Mesothelial cell of epicardium (in vitro differentiated cells): ENCODE measurements around the gene METAP1D. TPM values are rescaled to one million over a fixed set of nuclear protein-coding genes. Genes with fewer than 3 reads are reported as not detected.

Source experiments
- DNase-seq, 2 experiments: peaks; one replicate each; pipeline ENCODE4 v3.0.0; 2021; ENCODE audit warnings: low spot score in 2 of 2; ENCODE audit not compliant: unreplicated experiment in 2 of 2
- H3K27ac Mint-ChIP-seq: 2 replicates; pipeline ENCODE4 v1.8.0; 2021; ENCODE audit warnings: mixed read lengths
- H3K27me3 Mint-ChIP-seq: 2 replicates; pipeline ENCODE4 v1.8.0; 2021; ENCODE audit warnings: low read depth, mixed read lengths
- H3K36me3 Mint-ChIP-seq: 2 replicates; pipeline ENCODE4 v1.8.0; 2021; ENCODE audit warnings: mixed read lengths
- H3K4me1 Mint-ChIP-seq: 2 replicates; pipeline ENCODE4 v1.8.0; 2021; ENCODE audit warnings: mixed read lengths
- H3K4me3 Mint-ChIP-seq: 2 replicates; pipeline ENCODE4 v1.8.0; 2021; ENCODE audit warnings: mild to moderate bottlenecking, moderate library complexity, mixed read lengths
- H3K9me3 Mint-ChIP-seq: 2 replicates; pipeline ENCODE4 v1.8.0; 2021; ENCODE audit warnings: mixed read lengths
- CTCF ChIP-seq: fragments of 200-600 bp; sonication (generic); IDR thresholded peaks from one replicate; pipeline ENCODE4 v1.5.0; 2021; ENCODE audit warnings: antibody characterized with exemption; ENCODE audit not compliant: unreplicated experiment
- total RNA-seq: library from RNA; stranded (reverse); gene quantifications from 3 replicates; pipeline ENCODE4 v1.2.1, GENCODE V29; 2021

METAP1D gene
- total RNA-seq, 1 donor from 2014 or later = 13.5 TPM

GRCh38 chr2:172012677-172013391 lies 13.1 kb downstream of the METAP1D start:
- TF ChIP-seq CTCF = no peak
- Mint-ChIP-seq H3K9me3 (peaks cover 9% of the 10 kb centered on the region), H3K27me3 (no peaks in the 10 kb centered on the region), H3K27ac (peak overlapping the region; percentile 25), H3K4me1 (peaks cover 17% of the 10 kb centered on the region), H3K36me3 (peaks cover 1% of the 10 kb centered on the region), H3K4me3 (no peak overlapping the region)
- no peak for DNase-seq

GRCh38 chr2:172013396-172013795 lies 13.6 kb downstream of the METAP1D start:
- no peak for DNase-seq
- Mint-ChIP-seq H3K4me3 (no peak overlapping the region), H3K4me1 (peaks cover 17% of the 10 kb centered on the region), H3K27me3 (no peaks in the 10 kb centered on the region), H3K27ac (peak overlapping the region; percentile 25), H3K36me3 (peaks cover 1% of the 10 kb centered on the region), H3K9me3 (peaks cover 9% of the 10 kb centered on the region)
- no peak for TF ChIP-seq CTCF

GRCh38 chr2:172021074-172021931 lies 21.6 kb downstream of the METAP1D start:
- H3K9me3 Mint-ChIP-seq = peaks cover 5% of the 10 kb centered on the region
- peaks cover 27% of the 10 kb centered on the region for H3K4me1 Mint-ChIP-seq
- no peak for TF ChIP-seq CTCF
- peak in 1 of 2 experiments; percentile 45 for DNase-seq
- H3K27ac Mint-ChIP-seq = peak overlapping the region; percentile 79
- H3K4me3 Mint-ChIP-seq = peak overlapping the region; percentile 41
- no peaks in the 10 kb centered on the region for H3K27me3 Mint-ChIP-seq
- no peaks in the 10 kb centered on the region for H3K36me3 Mint-ChIP-seq

GRCh38 chr2:172021955-172022354 lies 22.2 kb downstream of the METAP1D start:
- Mint-ChIP-seq H3K36me3 (no peaks in the 10 kb centered on the region), H3K4me3 (peak overlapping the region; percentile 41), H3K9me3 (peaks cover under 1% of the 10 kb centered on the region), H3K27ac (peak overlapping the region; percentile 79), H3K4me1 (peaks cover 27% of the 10 kb centered on the region), H3K27me3 (no peaks in the 10 kb centered on the region)
- no peak for TF ChIP-seq CTCF
- DNase-seq = no peak

- no peaks in the 10 kb centered on the region for H3K36me3 Mint-ChIP-seq
- no peak for TF ChIP-seq CTCF
- H3K9me3 Mint-ChIP-seq = no peaks in the 10 kb centered on the region
- H3K27me3 Mint-ChIP-seq = no peaks in the 10 kb centered on the region
- peaks cover 17% of the 10 kb centered on the region for H3K4me1 Mint-ChIP-seq
- H3K4me3 Mint-ChIP-seq = no peak overlapping the region
- no peak for DNase-seq
- peak overlapping the region; percentile 41 for H3K27ac Mint-ChIP-seq
These were observed 31.8 kb downstream of the METAP1D start for GRCh38 chr2:172031536-172031935.
